HG02610 (cell line): ENCODE data around the gene LDB3.
"Not testable (repeated sequence)": the region's sequence is repeated elsewhere in the genome, so short reads cannot be mapped to it uniquely, and the experiment has no call there.

Experiments
- ATAC-seq: cut with Tn5 transposase; IDR thresholded peaks from one replicate; pipeline ENCODE4 v1.9.1; 2021; ENCODE audit warnings: mild to moderate bottlenecking, moderate library complexity; ENCODE audit not compliant: unreplicated experiment

The LDB3 gene

DNA sequence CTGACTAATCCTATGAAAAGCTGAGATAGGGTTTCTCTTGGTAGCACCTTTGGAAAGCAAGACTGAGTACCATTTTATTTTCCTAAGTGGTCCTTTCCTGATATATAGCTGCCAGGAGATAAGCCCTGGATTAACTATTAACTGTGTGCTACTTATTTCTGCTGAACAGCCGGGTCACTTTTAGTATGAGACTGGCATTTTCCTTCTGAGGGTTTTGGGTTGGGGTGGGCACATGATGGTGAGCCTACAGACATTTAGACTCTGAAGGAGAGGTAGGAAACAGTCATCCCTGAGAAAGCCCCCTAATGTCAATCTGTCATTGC lies 58.3 kb downstream of the LDB3 start:
- no peak for ATAC-seq

DNA sequence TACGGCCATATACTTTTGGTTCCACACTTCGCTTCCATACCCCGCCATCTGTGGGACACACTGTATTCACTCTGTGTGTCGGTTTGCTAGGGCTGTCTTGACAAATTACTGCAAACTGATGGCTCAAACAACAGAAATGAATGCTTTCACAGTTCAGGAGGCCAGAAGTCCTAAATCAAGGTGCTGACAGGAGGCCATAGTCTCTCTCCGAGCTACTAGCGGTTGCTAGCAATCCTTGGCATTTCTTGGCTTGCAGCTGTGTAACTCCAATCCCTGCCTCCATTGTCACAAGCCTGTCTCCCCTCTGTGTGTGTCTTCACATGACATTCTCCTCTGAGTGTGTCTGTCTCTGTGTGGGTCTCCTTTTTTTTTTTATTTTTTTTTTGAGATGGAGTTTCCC lies 59.2 kb downstream of the LDB3 start:
- ATAC-seq, result no peak

DNA sequence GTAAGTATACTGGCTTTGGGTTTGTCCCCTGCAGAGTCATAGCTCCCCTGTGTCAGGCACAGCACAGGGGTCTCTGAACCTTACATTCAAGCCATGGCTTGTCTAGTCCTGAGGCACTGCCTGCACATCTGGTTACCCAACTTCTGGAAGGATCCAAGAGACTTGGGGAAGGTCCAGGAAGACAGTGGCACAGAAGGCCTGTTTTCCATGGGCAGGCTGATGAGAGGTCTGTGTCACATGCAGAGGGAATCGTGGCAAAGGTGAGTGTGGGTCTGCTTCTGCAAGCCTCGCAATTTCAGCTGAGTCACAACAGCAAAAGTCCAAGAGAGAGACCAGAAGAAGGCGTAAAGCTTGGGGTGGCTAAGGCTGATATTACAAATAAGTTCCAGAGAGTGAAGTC lies 59.7 kb downstream of the LDB3 start:
- no peak for ATAC-seq

DNA sequence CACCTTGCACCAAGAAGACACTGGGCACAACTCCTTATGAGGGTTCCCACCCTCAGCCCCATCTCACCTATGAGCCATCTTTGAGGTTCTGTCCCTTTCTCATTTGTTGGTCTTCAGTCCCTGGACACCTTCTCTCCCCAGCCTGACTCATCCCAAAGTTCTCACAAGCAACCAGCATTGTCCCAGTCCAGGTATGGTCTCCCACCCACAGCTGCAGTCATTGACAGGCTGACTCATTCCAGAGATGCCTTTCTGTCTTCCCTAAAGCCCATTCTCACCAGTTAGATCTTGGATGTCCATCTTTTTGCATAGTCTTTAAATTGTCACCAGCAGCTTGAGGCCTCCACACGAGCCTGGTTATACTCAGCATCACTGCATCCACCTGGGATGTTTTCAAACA lies 61.4 kb downstream of the LDB3 start:
- no peak for ATAC-seq

DNA sequence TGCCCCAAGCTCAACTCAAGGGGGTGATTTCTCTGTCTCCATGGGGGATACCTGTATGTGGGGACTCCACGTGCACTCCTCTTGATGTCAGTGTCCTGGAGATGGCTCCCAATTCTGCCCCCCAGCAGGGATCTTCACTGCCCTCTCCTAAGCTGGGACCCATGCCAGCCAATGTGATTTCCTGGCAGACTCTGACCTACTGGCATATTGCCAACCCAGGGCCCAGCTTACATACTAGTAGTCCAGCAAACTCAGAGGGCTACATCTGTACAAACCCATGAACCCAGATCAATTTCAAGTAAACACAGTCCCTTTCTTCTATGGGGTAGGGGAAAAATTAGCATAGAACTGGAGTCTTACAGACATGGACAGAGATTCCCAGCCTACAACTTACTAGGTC lies 61.9 kb downstream of the LDB3 start:
- ATAC-seq, result no peak

DNA sequence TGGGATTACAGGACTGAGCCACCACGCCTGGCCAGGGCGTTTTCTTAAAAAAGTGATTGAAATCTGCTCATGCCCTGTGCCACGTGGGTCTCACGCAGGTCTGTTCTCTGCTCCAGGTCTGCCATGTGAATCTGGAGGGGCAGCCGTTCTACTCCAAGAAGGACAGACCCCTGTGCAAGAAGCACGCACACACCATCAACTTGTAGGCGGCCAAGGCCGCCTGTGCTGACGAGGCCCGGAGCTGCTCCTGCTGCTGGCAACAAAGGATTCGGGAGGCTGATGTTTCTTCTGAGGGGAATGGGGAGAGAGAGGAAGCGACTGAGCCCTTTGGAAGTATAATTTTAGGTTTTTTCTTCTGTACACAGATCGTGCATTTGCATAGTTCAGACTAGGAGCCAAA lies 64.5 kb downstream of the LDB3 start:
- no peak for ATAC-seq

DNA sequence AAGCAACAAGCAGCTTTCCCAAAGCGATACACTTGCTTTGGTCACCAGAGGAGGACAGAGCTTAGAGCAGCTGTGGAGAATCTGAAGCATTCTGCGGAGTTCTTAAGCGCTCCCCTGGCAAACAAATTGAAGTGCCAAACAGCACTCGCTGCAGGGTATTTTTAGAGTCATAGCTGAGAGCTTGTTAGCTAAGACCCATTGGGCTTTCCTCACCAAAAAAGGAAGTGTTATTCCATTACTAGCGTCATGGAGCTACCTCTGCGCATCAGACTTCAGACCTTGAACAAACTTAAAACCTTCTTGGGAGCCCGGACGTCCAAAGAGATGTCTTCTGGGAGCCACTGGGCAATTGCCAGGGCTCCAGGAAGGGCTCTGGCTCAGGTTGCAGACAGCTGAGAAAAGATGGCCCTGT lies 65.0 kb downstream of the LDB3 start:
- ATAC-seq, result no peak

DNA sequence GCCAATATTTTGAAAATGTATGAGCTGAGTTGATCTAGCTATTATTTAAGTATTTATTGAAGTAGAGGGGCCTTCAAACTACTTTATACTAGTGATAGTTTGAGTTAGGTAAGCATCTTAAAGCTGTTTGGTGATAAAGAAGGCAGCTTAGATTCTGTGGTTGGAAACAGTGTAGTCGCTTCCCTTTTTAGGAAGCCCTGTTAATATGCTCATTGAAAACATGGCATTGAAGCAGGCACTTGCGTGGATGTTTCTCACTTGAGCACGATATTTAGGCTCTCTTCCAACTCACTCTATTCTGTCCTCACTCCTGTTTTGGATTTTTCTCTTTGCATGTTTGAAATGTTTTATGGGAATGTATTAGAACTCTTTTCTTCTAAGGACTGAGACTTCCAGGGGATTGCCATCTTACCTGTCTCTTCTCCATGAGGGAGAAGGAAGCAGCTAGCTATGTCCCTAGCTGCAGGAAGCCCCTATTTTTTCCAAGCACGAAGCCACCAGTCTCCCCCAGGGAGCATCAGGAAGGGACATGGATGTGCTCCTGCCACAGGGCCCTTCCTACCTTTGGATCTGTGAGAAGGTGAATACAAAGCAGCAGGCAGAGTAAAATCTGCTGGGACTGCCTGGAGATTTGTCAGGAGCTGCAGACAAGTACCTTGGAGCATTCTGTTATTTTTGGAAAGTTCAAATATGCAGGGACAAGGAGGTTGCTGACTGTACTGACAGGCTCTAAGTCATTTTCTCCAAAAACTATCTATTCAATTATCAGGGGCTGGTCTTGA lies 66.1 kb downstream of the LDB3 start:
- ATAC-seq, result no peak

DNA sequence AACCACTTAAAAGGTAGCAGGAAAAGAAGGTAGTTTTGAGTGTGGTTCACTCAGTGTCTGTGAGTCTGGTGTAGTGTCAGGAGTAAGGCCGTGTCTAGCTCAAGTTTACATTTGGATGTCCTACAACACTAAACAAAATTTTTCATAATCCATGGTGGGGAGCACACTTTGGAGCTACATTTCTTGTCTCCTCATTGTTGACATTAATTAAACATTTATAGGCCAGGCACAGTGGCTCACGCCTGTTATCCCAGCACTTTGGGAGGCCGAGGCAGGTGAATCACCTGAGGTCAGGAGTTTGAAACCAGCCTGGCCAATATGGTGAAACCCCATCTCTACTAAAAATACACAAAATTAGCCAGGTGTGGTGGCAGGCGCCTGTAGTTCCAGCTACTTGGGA lies 67.0 kb downstream of the LDB3 start:
- ATAC-seq, result not testable (repeated sequence)

DNA sequence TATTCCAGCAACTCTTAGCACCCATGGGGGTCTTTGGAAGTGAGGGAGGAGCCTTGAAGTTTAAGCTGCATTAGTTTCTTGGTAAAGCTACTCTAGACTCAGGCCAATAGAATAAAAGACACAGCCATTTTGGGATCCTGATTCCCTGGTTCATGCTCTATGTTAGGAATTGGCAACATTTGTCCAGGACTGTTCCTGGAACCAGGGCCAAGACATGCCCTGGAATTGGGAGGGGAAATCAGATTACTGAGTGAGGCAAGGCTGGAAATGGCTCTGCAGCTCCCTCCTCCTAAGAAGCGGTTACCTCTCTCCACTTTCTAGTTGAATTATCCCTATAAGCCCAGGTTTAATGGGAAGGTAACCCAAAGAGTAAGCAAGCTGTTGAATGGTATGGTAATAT lies 73.9 kb downstream of the LDB3 start:
- ATAC-seq, result no peak

DNA sequence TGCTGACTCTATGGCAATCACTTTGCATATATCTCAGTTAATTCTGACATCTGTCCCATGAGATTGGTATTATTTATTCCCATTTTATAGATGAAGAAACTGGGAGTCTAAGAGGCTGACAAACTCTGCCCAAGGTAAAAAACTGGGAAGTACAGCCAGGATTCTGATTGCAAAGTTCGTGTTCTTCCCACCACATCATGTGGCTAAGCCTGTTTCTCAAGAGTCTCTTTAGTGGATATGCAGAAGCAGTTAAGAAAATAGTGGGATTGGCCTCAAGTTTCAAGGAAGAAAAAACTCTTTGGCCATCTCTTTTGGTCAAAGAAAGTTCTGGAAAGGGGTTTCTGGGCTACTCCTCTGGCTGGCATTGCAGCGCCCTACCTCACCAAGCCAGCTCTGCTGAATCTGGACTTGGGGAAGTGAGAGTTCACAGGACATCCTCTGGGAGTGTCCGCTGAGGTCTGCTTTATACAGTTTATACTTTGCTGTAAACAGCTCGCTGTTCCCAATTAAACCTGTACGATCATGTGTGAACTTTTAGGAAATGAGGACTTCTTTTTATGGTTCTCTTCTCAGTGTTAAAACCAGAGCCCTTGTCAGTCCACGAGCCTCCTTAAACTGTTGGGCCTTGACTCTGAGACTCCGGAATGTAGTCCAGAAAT lies 75.9 kb downstream of the LDB3 start:
- ATAC-seq, result no peak

DNA sequence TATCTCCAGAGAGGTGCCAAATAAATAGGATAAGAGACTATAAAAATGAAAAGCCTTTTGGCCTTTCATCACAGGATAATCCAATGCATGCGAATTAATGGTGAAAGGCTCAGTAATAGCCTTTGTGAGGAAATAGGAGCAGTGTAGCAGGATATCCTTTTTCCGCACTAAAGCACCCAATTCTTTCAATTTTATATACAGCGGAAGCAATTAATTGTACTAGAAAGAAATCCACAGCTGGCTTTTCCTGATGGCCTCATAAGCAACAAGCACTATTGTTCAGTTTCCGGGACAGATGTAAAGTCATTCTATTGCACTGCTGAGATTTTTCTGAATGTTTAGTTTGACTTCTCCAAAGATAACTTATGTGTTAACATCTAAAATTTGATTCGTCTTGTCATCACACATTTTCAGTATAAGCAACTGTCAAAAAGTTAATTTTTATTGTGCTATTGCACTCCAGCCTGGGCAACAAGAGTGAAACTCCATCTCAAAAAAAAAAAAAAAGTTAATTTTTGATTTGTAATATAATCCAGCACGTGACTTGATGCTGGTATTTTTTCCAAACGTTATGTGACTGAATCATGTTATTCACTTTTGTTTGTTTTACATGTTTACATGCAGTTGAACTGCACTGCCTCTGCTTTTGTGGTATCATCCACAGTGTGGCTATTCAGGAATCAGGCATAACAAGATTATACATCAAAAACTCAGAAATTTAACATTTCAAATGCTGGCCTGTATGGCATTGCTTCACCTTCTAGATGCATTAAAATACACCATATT lies 79.7 kb downstream of the LDB3 start:
- ATAC-seq, result no peak

DNA sequence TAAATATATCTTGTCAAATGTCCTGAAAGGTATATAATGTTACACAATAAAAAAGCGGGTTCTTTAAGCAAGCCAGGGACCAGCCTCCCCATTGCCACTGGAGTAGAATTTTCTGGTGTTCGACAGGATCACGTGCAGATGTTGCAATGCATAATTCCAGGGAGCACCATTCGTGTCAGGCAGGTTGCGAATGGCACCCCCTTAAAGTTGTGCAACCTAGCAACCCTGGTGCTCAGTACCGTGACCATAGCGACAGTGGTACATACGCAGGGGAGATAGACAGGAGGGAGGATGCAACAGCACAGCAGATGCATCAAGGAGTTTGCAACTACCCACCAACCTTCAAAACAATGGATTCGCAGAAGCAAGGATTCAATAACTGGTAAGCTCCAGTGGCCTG lies 81.5 kb downstream of the LDB3 start:
- no peak for ATAC-seq

DNA sequence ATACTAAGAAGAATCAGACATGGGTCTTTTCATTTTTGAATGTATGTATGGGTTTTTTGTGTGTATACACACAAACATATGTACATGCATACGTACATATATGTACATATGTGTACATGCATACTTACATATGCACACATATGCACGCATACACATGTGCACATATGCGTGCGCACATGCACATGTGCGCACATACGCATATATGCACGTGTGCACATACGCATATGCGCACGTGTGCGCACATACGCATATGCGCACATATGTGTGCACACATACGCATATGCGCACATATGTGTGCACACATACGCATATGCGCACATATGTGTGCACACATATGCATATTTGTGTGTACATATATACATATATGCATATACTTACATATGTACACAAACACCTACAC lies 83.2 kb downstream of the LDB3 start:
- ATAC-seq, result no peak

DNA sequence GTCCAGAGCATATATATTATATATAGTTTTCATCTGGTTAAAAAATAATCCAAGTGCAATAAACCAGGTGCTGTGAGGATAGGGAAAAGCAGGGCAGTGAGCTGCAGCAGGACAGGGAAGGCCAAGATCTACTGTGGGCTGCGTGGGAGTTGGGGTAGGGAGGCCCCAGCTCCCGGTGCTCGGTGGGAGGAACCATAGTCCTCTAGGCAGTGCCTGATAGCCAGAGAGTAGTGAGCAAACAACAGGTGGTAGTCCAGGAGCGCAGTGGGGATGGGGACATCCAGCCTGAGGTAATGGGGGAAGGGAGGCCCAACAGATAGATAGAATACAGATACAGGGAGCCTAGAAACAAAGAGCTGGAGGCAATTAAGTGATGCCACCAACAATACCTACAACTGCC lies 84.0 kb downstream of the LDB3 start:
- ATAC-seq, result no peak

DNA sequence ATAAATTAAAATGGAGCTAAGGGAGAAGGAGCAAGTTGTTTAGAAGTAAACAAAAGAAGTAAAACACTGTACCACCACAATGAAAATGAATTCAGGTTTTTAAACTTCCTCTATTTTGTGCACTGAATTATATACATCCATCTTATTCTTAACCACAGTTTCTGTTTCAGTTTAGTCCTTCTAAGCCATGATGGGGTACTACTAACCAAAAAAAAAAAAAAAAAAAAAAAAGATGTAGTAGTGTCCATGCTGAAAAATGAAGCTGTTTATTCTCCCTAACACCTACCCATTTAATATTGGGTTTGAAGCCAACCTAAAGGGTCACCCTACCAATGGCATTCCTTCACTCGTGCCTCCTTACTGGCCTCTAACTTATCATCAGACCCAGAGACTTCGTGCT lies 84.7 kb downstream of the LDB3 start:
- no peak for ATAC-seq

DNA sequence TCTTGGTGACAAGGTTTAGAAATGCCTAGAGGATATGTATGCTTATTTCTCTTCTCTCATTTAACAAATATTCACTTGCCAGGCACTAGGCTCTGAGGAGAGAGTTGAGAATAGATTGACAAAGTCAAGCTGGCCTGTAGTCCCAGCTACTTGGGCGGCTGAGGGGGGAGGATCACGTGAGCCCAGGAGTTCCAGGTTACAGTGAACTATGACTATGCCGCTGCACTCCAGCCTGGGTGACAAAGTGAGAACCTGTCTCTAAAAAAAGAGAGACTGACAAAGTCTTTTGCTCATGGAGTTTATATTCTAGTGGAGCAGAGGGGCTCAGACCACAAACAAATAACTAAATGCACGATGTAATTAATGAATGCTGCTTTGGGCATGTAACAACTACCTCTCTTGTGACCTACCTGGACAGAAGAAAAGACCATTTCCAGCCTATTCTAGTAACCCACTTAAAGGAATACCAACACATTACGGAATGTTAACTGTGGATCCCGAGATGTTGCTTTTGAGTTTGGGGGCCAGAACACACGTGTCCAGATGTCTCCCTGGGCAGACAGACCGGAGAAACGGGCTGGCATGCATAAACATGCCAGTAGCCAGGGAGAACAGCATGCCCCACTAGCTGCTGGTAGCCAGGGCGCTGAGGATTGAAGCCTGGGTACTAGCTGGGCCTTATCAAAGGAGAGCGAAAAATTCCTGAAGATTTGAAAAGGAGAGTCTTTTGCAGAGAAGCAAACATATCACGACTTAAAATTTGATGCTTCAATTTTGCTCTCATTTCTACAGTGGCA lies 85.5 kb downstream of the LDB3 start:
- no peak for ATAC-seq

DNA sequence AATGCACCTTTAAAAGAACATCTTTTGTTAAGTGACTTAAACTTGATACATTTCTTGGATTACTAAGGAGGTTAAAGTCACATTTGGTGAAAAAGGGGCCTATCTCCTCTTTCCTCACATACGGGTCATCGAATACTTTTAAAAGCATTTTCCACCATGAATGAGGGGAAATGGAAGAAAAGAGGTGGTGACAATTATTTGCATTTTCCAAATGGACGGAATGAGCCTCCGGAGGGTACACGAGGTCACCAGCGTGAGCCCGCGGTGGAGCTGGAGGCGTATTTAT lies 87.1 kb downstream of the LDB3 start:
- no peak for ATAC-seq

DNA sequence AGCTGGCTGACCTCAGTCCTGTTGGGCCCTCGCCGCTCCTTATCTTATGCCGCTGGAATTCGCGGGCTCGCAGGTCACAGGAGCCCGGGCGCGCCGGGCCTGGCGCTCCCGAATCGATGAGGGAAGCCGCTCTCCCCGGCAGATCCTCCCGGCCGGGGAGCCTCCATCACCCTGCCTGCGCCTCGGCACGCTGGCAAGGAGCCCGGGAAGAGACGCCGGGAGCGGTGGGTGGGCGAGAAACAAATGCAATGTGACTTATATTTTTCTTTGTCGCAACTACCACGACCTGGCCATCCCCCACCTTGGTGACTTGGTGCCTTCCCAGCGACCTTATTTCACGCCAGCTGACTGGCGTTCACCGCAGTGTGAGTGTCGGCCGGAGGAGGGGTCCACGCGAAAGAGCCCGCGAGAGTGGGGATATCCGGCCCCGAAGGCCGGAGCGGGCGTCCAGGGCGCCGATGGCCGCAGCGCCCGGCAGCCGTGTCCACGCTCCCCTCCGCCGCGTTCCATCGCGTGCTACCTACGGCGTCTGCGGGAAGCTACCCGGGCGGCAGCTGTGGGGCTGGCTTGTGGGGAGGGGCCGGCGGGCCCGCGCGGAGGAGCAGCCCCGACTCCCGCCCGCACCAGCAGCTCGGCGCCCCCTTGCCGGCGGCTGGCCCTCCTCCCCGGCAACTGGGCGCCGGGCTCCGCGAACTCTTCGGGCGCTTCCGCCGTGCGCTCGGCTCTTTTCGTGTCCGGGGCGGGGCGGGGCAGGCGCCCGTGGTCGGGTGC lies 87.6 kb downstream of the LDB3 start:
- peak; percentile 80 for ATAC-seq

DNA sequence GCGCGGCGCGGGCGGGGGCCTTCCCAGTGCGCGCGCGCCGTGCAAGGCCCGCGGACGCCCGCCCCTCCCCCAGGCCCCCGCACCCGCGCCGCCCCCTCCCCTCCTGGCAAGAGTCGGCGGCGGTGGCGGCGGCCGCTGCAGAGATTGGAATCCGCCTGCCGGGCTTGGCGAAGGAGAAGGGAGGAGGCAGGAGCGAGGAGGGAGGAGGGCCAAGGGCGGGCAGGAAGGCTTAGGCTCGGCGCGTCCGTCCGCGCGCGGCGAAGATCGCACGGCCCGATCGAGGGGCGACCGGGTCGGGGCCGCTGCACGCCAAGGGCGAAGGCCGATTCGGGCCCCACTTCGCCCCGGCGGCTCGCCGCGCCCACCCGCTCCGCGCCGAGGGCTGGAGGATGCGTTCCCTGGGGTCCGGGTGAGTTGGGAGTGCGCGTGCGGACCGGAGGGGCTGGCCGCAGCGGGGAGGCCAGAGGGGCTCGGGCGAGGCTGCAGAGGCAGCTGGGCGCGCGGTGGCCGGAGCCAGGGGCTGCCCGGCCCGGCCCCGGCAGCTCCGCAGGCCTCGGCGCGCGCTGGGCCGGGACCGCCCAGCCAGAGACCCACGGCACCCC lies 88.3 kb downstream of the LDB3 start, which contains the start of gene BMPR1A:
Gene BMPR1A (plus strand): TSS at position 109 of the 602 bp plus-strand sequence. CDS start 119,400 bp downstream, outside the sequence.
- ATAC-seq, result peak; percentile 19
